ENCODE results near the gene NNT. TPM values are rescaled to one million over a fixed set of nuclear protein-coding genes. Genes with fewer than 3 reads are reported as not detected.
"Not testable (repeated sequence)": the region's sequence is repeated elsewhere in the genome, so short reads cannot be mapped to it uniquely, and the experiment has no call there.

The NNT gene
- total and polyA plus RNA-seq, 2 donors from 2014 or later = 56.4 to 101 TPM

DNA sequence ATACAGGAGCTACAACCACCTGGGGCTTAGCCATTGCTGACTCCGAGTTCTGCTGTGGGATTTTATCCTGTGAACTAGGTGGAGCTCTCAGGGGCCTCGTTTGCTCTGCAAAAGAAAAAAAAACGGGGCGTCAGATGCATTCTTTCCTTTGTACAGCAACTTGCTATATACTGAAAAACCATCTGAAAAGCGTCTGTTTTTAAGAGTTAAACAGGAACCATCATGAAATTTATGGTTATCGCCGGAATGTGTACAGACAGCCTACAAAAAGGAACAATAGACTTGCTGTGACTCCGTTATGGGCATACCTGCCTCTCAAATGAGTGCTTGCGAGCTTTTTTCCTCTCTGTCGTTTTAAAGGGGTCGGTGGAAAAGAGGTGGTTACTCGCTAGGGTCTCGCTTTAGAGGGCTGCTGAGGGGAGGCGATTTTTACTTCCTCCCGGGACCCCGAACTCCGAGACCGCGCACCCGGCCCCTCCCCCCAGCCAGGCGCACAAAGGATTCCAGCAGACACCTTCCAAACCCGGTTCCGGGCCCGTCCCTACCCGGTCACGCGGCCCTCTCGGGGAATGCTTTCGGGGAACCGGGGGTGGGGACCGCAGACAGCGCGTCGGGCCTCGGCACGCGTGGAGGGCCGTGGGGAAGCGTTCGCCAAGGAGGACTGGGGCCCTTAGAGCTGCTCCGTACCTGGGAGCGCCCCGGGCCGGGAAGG is 46.9 kb upstream of the NNT start:
- Histone ChIP-seq H3K27ac (ENCODE audit: low read depth in 2 of 2, low read length in 2 of 2) (peak overlapping the region; percentile 88 to 92), H3K9ac (ENCODE audit: low read length in 3 of 3) (peak overlapping the region; percentile 53 to 91 (median 88)), H3K9me3 (ENCODE audit: control insufficient read depth in 2 of 3, insufficient read depth in 1 of 3, low read length in 3 of 3) (no peaks in the 10 kb centered on the region), H3K4me1 (ENCODE audit: control insufficient read depth in 2 of 3, insufficient read depth in 2 of 3, low read depth in 1 of 3, low read length in 3 of 3) (peaks cover 0 to 22% (median 6%) of the 10 kb centered on the region in 3 donors), H3K36me3 (ENCODE audit: control insufficient read depth in 2 of 3, insufficient read depth in 3 of 3, low read length in 3 of 3) (peaks cover 0 to 10% (median 8%) of the 10 kb centered on the region in 3 donors), H3K4me3 (ENCODE audit: low read length in 3 of 3) (peak overlapping the region; percentile 73 to 95 (median 92)), H3K27me3 (ENCODE audit: control insufficient read depth, insufficient read depth, low read length) (no peaks in the 10 kb centered on the region)
- peak; percentile 79 to 89 (median 82) for DNase-seq
- FAIRE-seq = no peak
- TF ChIP-seq, protein P1, sequence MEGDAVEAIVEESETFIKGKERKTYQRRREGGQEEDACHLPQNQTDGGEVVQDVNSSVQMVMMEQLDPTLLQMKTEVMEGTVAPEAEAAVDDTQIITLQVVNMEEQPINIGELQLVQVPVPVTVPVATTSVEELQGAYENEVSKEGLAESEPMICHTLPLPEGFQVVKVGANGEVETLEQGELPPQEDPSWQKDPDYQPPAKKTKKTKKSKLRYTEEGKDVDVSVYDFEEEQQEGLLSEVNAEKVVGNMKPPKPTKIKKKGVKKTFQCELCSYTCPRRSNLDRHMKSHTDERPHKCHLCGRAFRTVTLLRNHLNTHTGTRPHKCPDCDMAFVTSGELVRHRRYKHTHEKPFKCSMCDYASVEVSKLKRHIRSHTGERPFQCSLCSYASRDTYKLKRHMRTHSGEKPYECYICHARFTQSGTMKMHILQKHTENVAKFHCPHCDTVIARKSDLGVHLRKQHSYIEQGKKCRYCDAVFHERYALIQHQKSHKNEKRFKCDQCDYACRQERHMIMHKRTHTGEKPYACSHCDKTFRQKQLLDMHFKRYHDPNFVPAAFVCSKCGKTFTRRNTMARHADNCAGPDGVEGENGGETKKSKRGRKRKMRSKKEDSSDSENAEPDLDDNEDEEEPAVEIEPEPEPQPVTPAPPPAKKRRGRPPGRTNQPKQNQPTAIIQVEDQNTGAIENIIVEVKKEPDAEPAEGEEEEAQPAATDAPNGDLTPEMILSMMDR (IDR thresholded peaks at IDR 0.05; ENCODE audit: borderline replicate concordance, extremely low read depth, insufficient read depth) = no peak
- intact Hi-C loops (cut with DNase I) = no loop called here

DNA sequence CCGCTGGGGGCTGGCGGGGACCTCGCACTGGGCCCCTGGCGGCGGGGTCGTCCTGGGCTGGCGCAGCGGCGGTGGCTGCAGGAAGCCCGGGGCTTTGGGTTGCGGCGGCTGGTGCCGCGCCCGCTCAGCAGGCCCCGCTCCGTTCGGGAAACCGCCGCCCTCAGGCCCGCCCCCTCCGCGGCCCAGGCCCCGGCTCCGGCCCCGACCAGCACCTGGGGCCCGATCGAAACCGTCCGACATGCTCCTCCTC is 46.4 kb upstream of the NNT start:
- TF ChIP-seq, protein P1 (IDR thresholded peaks at IDR 0.05; ENCODE audit: borderline replicate concordance, extremely low read depth, insufficient read depth) = peak; percentile 4

DNA sequence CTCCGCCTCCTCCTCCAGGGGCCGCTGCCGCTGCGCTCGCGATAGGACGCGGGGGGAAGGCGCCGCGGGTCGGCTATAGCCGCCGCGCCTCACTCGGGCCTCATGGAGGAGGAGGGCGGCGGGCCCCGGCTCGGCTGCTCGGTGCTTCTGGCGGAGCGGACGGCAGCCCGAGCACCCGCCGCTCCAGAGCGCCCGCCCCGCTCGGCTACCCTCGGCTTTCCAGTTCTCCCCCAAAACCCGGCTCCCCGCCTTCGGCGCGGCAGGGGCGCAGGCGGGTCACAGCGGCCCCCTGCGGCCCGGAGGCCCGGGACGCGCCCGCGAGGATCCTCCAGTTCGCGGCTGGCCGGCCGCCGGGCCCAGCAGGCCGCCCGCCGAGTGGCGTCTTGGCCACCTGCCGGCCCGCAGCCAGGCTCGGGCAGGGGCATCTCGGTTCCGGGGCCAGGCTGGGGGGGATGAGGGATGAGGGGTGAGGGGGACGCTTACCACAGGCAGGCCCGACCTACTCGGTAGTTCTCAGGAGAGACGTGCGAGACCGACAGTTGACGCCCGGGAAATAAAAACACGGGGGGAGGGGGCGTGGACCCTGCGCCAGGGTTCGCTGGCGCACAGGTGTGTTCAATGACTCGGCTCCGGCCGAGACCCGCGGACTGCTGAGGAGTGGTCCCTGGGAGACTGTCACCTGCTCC is 46.0 kb upstream of the NNT start, which contains the start of gene PAIP1:
Gene PAIP1, minus strand, starts transcription at position 221 of the 686 bp plus-strand sequence. CDS start 231 bp downstream, outside the sequence.
- Histone ChIP-seq H3K27me3 (ENCODE audit: control insufficient read depth, insufficient read depth, low read length) (no peaks in the 10 kb centered on the region), H3K36me3 (ENCODE audit: control insufficient read depth in 2 of 3, insufficient read depth in 3 of 3, low read length in 3 of 3) (peaks cover 0 to 8% (median 5%) of the 10 kb centered on the region in 3 donors), H3K9ac (ENCODE audit: low read length in 3 of 3) (peak within 1 kb of the TSS; percentile 70 to 91 (median 88)), H3K4me1 (ENCODE audit: control insufficient read depth in 2 of 3, insufficient read depth in 2 of 3, low read depth in 1 of 3, low read length in 3 of 3) (peaks cover 0 to 22% (median 6%) of the 10 kb centered on the region in 3 donors), H3K27ac (ENCODE audit: low read depth in 2 of 2, low read length in 2 of 2) (peak within 1 kb of the TSS; percentile 88 to 92), H3K9me3 (ENCODE audit: control insufficient read depth in 2 of 3, insufficient read depth in 1 of 3, low read length in 3 of 3) (no peaks in the 10 kb centered on the region), H3K4me3 (ENCODE audit: low read length in 3 of 3) (peak within 1 kb of the TSS; percentile 73 to 95 (median 92))
- no peak for FAIRE-seq
- intact Hi-C loops (cut with DNase I) = no loop called here
- DNase-seq = peak; percentile 86 to 95 (median 91)
- TF ChIP-seq, protein P1 (IDR thresholded peaks at IDR 0.05; ENCODE audit: borderline replicate concordance, extremely low read depth, insufficient read depth) = peak; percentile 47

More for the DNA sequence above, 46.4 kb upstream of the NNT start:
- H3K4me3 ChIP-seq (ENCODE audit: low read length in 3 of 3) = peak overlapping the region; percentile 73 to 95 (median 92)
- H3K4me1 ChIP-seq (ENCODE audit: control insufficient read depth in 2 of 3, insufficient read depth in 2 of 3, low read depth in 1 of 3, low read length in 3 of 3) = peaks cover 0 to 22% (median 6%) of the 10 kb centered on the region in 3 donors
- FAIRE-seq; H3K36me3 ChIP-seq (ENCODE audit: control insufficient read depth in 2 of 3, insufficient read depth in 3 of 3, low read length in 3 of 3); H3K9me3 ChIP-seq (ENCODE audit: control insufficient read depth in 2 of 3, insufficient read depth in 1 of 3, low read length in 3 of 3); H3K27me3 ChIP-seq (ENCODE audit: control insufficient read depth, insufficient read depth, low read length); DNase-seq; intact Hi-C loops (cut with DNase I): not testable (repeated sequence)
- peak overlapping the region in 2 of 3 donors; percentile 27 to 91 for H3K9ac ChIP-seq (ENCODE audit: low read length in 3 of 3)
- peak overlapping the region; percentile 88 to 92 for H3K27ac ChIP-seq (ENCODE audit: low read depth in 2 of 2, low read length in 2 of 2)

Data from kidney (tissue), 14 donors.